Mucosa of stomach (tissue), 1 donor: ENCODE data around the gene FXYD6.

Source experiments
- H3K27me3 ChIP-seq: one replicate; pipeline ENCODE4 v1.7.0; 2013; ENCODE audit warnings: mild to moderate bottlenecking, low read length; ENCODE audit not compliant: control insufficient read depth, insufficient read depth
- H3K36me3 ChIP-seq: one replicate; pipeline ENCODE4 v1.7.0; 2013; ENCODE audit warnings: low read length; ENCODE audit not compliant: control insufficient read depth, insufficient read depth
- H3K4me1 ChIP-seq: one replicate; pipeline ENCODE4 v1.7.0; 2013; ENCODE audit warnings: mild to moderate bottlenecking, low read length; ENCODE audit not compliant: control insufficient read depth, insufficient read depth
- H3K4me3 ChIP-seq: one replicate; pipeline ENCODE4 v1.7.0; 2013; ENCODE audit warnings: low read length
- H3K9ac ChIP-seq: one replicate; pipeline ENCODE4 v1.7.0; 2013; ENCODE audit warnings: mild to moderate bottlenecking, low read length, moderate library complexity
- H3K9me3 ChIP-seq: one replicate; pipeline ENCODE4 v1.7.0; 2013; ENCODE audit warnings: mild to moderate bottlenecking, low read length, moderate library complexity; ENCODE audit not compliant: control insufficient read depth
- donor health status: Pancreatic carcinoma.

The FXYD6 gene

GRCh38 chr11:117900121-117900648 lies 23.7 kb upstream of the FXYD6 start:
- H3K4me3 ChIP-seq, result no peak overlapping the region
- no peaks in the 10 kb centered on the region for H3K36me3 ChIP-seq
- no peaks in the 10 kb centered on the region for H3K9me3 ChIP-seq
- H3K9ac ChIP-seq, result no peak overlapping the region
- no peaks in the 10 kb centered on the region for H3K4me1 ChIP-seq
- peaks cover 3% of the 10 kb centered on the region for H3K27me3 ChIP-seq

- Histone ChIP-seq H3K4me1 (no peaks in the 10 kb centered on the region), H3K9me3 (no peaks in the 10 kb centered on the region), H3K27me3 (peaks cover 4% of the 10 kb centered on the region), H3K9ac (no peak overlapping the region), H3K36me3 (no peaks in the 10 kb centered on the region), H3K4me3 (no peak overlapping the region)
These were observed 21.6 kb upstream of the FXYD6 start for GRCh38 chr11:117898059-117898458.

- H3K9me3 ChIP-seq, result no peaks in the 10 kb centered on the region
- no peaks in the 10 kb centered on the region for H3K36me3 ChIP-seq
- peaks cover 10% of the 10 kb centered on the region for H3K27me3 ChIP-seq
- H3K4me3 ChIP-seq, result no peak overlapping the region
- no peak overlapping the region for H3K9ac ChIP-seq
- no peaks in the 10 kb centered on the region for H3K4me1 ChIP-seq
These were observed 16.2 kb upstream of the FXYD6 start for GRCh38 chr11:117892651-117893050.

GRCh38 chr11:117891362-117891761 lies 14.9 kb upstream of the FXYD6 start:
- H3K36me3 ChIP-seq, result no peaks in the 10 kb centered on the region
- H3K4me3 ChIP-seq, result no peak overlapping the region
- H3K9ac ChIP-seq, result no peak overlapping the region
- no peaks in the 10 kb centered on the region for H3K4me1 ChIP-seq
- peaks cover 6% of the 10 kb centered on the region for H3K27me3 ChIP-seq
- H3K9me3 ChIP-seq, result no peaks in the 10 kb centered on the region

GRCh38 chr11:117888139-117888566 lies 11.7 kb upstream of the FXYD6 start:
- Histone ChIP-seq H3K4me1 (no peaks in the 10 kb centered on the region), H3K27me3 (peaks cover 6% of the 10 kb centered on the region), H3K4me3 (no peak overlapping the region), H3K9ac (no peak overlapping the region), H3K36me3 (no peaks in the 10 kb centered on the region), H3K9me3 (no peaks in the 10 kb centered on the region)

GRCh38 chr11:117887431-117888138 lies 11.1 kb upstream of the FXYD6 start:
- Histone ChIP-seq H3K9ac (no peak overlapping the region), H3K36me3 (no peaks in the 10 kb centered on the region), H3K9me3 (no peaks in the 10 kb centered on the region), H3K4me3 (no peak overlapping the region), H3K4me1 (no peaks in the 10 kb centered on the region), H3K27me3 (peaks cover 4% of the 10 kb centered on the region)

- peaks cover 12% of the 10 kb centered on the region for H3K27me3 ChIP-seq
- H3K4me3 ChIP-seq, result no peak overlapping the region
- no peak overlapping the region for H3K9ac ChIP-seq
- no peaks in the 10 kb centered on the region for H3K9me3 ChIP-seq
- no peaks in the 10 kb centered on the region for H3K36me3 ChIP-seq
- no peaks in the 10 kb centered on the region for H3K4me1 ChIP-seq
These were observed 9.3 kb upstream of the FXYD6 start for GRCh38 chr11:117885777-117886176.

- no peaks in the 10 kb centered on the region for H3K4me1 ChIP-seq
- H3K4me3 ChIP-seq, result no peak overlapping the region
- H3K9ac ChIP-seq, result no peak overlapping the region
- no peaks in the 10 kb centered on the region for H3K36me3 ChIP-seq
- H3K27me3 ChIP-seq, result peaks cover 20% of the 10 kb centered on the region
- no peaks in the 10 kb centered on the region for H3K9me3 ChIP-seq
These were observed 8.5 kb upstream of the FXYD6 start for GRCh38 chr11:117884994-117885393.

GRCh38 chr11:117883063-117883462 lies 6.6 kb upstream of the FXYD6 start:
- no peaks in the 10 kb centered on the region for H3K36me3 ChIP-seq
- H3K4me3 ChIP-seq, result no peak overlapping the region
- H3K9ac ChIP-seq, result no peak overlapping the region
- no peaks in the 10 kb centered on the region for H3K9me3 ChIP-seq
- H3K27me3 ChIP-seq, result peaks cover 38% of the 10 kb centered on the region
- no peaks in the 10 kb centered on the region for H3K4me1 ChIP-seq

GRCh38 chr11:117882311-117882905 lies 6.0 kb upstream of the FXYD6 start:
- Histone ChIP-seq H3K36me3 (no peaks in the 10 kb centered on the region), H3K4me1 (no peaks in the 10 kb centered on the region), H3K4me3 (no peak overlapping the region), H3K9ac (no peak overlapping the region), H3K9me3 (no peaks in the 10 kb centered on the region), H3K27me3 (peaks cover 42% of the 10 kb centered on the region)

GRCh38 chr11:117881217-117881616 lies 4.8 kb upstream of the FXYD6 start:
- peaks cover 2% of the 10 kb centered on the region for H3K4me1 ChIP-seq
- no peaks in the 10 kb centered on the region for H3K36me3 ChIP-seq
- no peak overlapping the region for H3K9ac ChIP-seq
- peaks cover 52% of the 10 kb centered on the region for H3K27me3 ChIP-seq
- H3K9me3 ChIP-seq, result no peaks in the 10 kb centered on the region
- H3K4me3 ChIP-seq, result no peak overlapping the region
